CD14-positive monocyte (primary cell): ENCODE results near the gene TMEM92. TPM values are rescaled to one million over a fixed set of nuclear protein-coding genes. Genes with fewer than 3 reads are reported as not detected.
"Not testable (repeated sequence)": the region's sequence is repeated elsewhere in the genome, so short reads cannot be mapped to it uniquely, and the experiment has no call there.

Experiments used
- DNase-seq, 3 donors: peaks; one replicate each; pipeline ENCODE4 v3.0.0-alpha.2; 2011 to 2022
- H2AFZ ChIP-seq: 2 replicates; pipeline ENCODE4 v1.6.0; 2012; ENCODE audit warnings: mild to moderate bottlenecking, low read depth, low read length, inconsistent platforms; ENCODE audit not compliant: insufficient read depth, poor library complexity, severe bottlenecking
- H3K27ac ChIP-seq, 2 donors: 1 replicate in 1 of 2; 2 replicates in 1 of 2; pipeline ENCODE4 v1.5.1; 2012 to 2013; ENCODE audit warnings: low read length in 2 of 2, control low read depth in 1 of 2, inconsistent platforms in 1 of 2, low read depth in 1 of 2, mild to moderate bottlenecking in 1 of 2
- H3K27me3 ChIP-seq, 2 donors: one replicate each; pipeline versions ENCODE4 v1.6.0 to v1.6.1; 2011 to 2013; ENCODE audit warnings: low read length in 2 of 2; ENCODE audit not compliant: control insufficient read depth in 2 of 2, insufficient read depth in 2 of 2
- H3K36me3 ChIP-seq, 2 donors: replicated peaks in 1 of 2; 1 replicate in 1 of 2; 2 replicates in 1 of 2; pipeline versions ENCODE4 v1.5.1 to v1.6.1; 2012 to 2013; ENCODE audit warnings: low read length in 2 of 2, control low read depth in 1 of 2, inconsistent platforms in 1 of 2, mild to moderate bottlenecking in 1 of 2; ENCODE audit not compliant: insufficient read depth in 2 of 2, control insufficient read depth in 1 of 2
- H3K4me1 ChIP-seq, 2 donors: 1 replicate in 1 of 2; 2 replicates in 1 of 2; pipeline versions ENCODE4 v1.5.1 to v1.6.1; 2012 to 2013; ENCODE audit warnings: low read length in 2 of 2, control low read depth in 1 of 2, inconsistent platforms in 1 of 2, mild to moderate bottlenecking in 1 of 2, moderate library complexity in 1 of 2; ENCODE audit not compliant: insufficient read depth in 2 of 2, control insufficient read depth in 1 of 2
- H3K4me2 ChIP-seq: replicated peaks from 2 replicates; pipeline ENCODE3; 2012; ENCODE audit warnings: low read length, moderate library complexity, mild to moderate bottlenecking; ENCODE audit not compliant: poor library complexity, severe bottlenecking; ENCODE audit errors: extremely low read depth
- H3K4me3 ChIP-seq, 3 experiments: fragments of 200-600 bp in 1 of 3; sonication (generic) in 1 of 3; replicated peaks in 1 of 3; 1 replicate in 2 of 3; 2 replicates in 1 of 3; pipeline ENCODE4 v1.5.1; 2011 to 2013; ENCODE audit warnings: low read length in 3 of 3, mild to moderate bottlenecking in 3 of 3, control low read depth in 2 of 3, low read depth in 2 of 3, inconsistent platforms in 1 of 3, moderate library complexity in 1 of 3
- H3K79me2 ChIP-seq: 2 replicates; pipeline ENCODE4 v1.6.0; 2012; ENCODE audit warnings: mild to moderate bottlenecking, control low read depth, inconsistent platforms, low read length, moderate library complexity; ENCODE audit not compliant: insufficient read depth
- H3K9ac ChIP-seq: 2 replicates; pipeline ENCODE4 v1.6.0; 2017; ENCODE audit warnings: low read length, mild to moderate bottlenecking; ENCODE audit not compliant: insufficient read depth, poor library complexity, severe bottlenecking
- H3K9me3 ChIP-seq, 2 donors: replicated peaks in 1 of 2; 1 replicate in 1 of 2; 2 replicates in 1 of 2; pipeline versions ENCODE4 v1.5.1 to v1.6.1; 2012 to 2013; ENCODE audit warnings: low read length in 2 of 2, control low read depth in 1 of 2; ENCODE audit not compliant: control insufficient read depth in 1 of 2, insufficient read depth in 1 of 2
- H4K20me1 ChIP-seq: 2 replicates; pipeline ENCODE4 v1.6.0; 2012; ENCODE audit warnings: mild to moderate bottlenecking, low read length, control low read depth, moderate library complexity; ENCODE audit not compliant: insufficient read depth
- H3K27ac Mint-ChIP-seq, 7 donors: one replicate each; pipeline ENCODE4 v1.8.0; 2020; ENCODE audit warnings: mild to moderate bottlenecking in 7 of 7, mixed read lengths in 7 of 7, moderate library complexity in 6 of 7, inconsistent platforms in 2 of 7
- H3K27me3 Mint-ChIP-seq, 3 donors: one replicate each; pipeline ENCODE4 v1.8.0; 2021 to 2022; ENCODE audit warnings: low read depth in 3 of 3, mild to moderate bottlenecking in 3 of 3, mixed read lengths in 3 of 3, moderate library complexity in 3 of 3, inconsistent platforms in 1 of 3
- H3K36me3 Mint-ChIP-seq, 2 donors: one replicate each; pipeline ENCODE4 v1.8.0; 2020; ENCODE audit warnings: mixed read lengths in 2 of 2, inconsistent platforms in 1 of 2, mild to moderate bottlenecking in 1 of 2
- H3K4me1 Mint-ChIP-seq: one replicate; pipeline ENCODE4 v1.8.0; 2020; ENCODE audit warnings: mild to moderate bottlenecking, mixed read lengths
- H3K4me3 Mint-ChIP-seq, 2 donors: one replicate each; pipeline ENCODE4 v1.8.0; 2020; ENCODE audit warnings: mild to moderate bottlenecking in 2 of 2, mixed read lengths in 2 of 2, moderate library complexity in 1 of 2
- H3K9me3 Mint-ChIP-seq, 7 donors: one replicate each; pipeline ENCODE4 v1.8.0; 2020 to 2022; ENCODE audit warnings: mixed read lengths in 7 of 7, mild to moderate bottlenecking in 6 of 7, moderate library complexity in 6 of 7, inconsistent platforms in 2 of 7
- CTCF ChIP-seq: fragments of 200-600 bp; IDR thresholded peaks from one replicate; pipeline ENCODE4 v1.8.0; 2022; ENCODE audit warnings: antibody characterized with exemption, mild to moderate bottlenecking
- WGBS: methylation state at CpG from one replicate; pipeline ENCODE4 v1.1.5; 2013; ENCODE audit warnings: missing lambda C conversion rate; ENCODE audit not compliant: insufficient coverage; 5-methylcytosine and 5-hydroxymethylcytosine counted together
- intact Hi-C, 2 donors: fragments of 100-400 bp; cut with micrococcal nuclease; formaldehyde crosslinking; loops; one replicate each; pipeline versions ENCODE4 v1.15.0 to v1.15.1; 2023
- polyA plus RNA-seq, 3 donors: library from polyadenylated mRNA; depleted of rRNA in 1 of 3; unstranded in 2 of 3; stranded (reverse) in 1 of 3; fragments of 300-500 nt in 2 of 3; fragments of >200 nt in 1 of 3; fragmentation: Illumina TruSeq in 2 of 3; gene quantifications; 1 replicate in 2 of 3; 2 replicates in 1 of 3; pipeline ENCODE4 v1.2.3, GENCODE V29; 2012 to 2021

Gene TMEM92
- polyA plus RNA-seq, 3 donors, result not detected

- Histone ChIP-seq H3K4me3 (no peak overlapping the region), H3K36me3 (no peaks in the 10 kb centered on the region), H4K20me1 (no peaks in the 10 kb centered on the region), H3K79me2 (no peaks in the 10 kb centered on the region), H3K4me2 (no peak overlapping the region), H3K4me1 (peaks cover 22 to 26% of the 10 kb centered on the region in 2 donors), H2AFZ (no peak overlapping the region), H3K27me3 (peaks cover 0 to 24% of the 10 kb centered on the region in 2 donors), H3K9me3 (no peaks in the 10 kb centered on the region), H3K27ac (no peak overlapping the region), H3K9ac (no peak overlapping the region)
- intact Hi-C loops, result loop anchor here in 1 of 2 donors (2.0 kb wide), 1 partner anchor 70 kb away; the partner anchor contains the start of gene COL1A1
- no peak overlapping the region for H3K4me3 Mint-ChIP-seq
- peaks cover 25% of the 10 kb centered on the region for H3K4me1 Mint-ChIP-seq
- 94% methylated on average over 18 of the region's 21 CpGs for WGBS
- no peaks in the 10 kb centered on the region for H3K36me3 Mint-ChIP-seq
- TF ChIP-seq CTCF, result peak; percentile 42
- peak overlapping the region in 1 of 7 donors; percentile 30 for H3K27ac Mint-ChIP-seq
- peaks cover 23 to 43% (median 27%) of the 10 kb centered on the region in 3 donors for H3K27me3 Mint-ChIP-seq
- peaks cover 0 to 3% (median 0%) of the 10 kb centered on the region in 7 donors for H3K9me3 Mint-ChIP-seq
- DNase-seq, result no peak
Measured at GRCh38 chr17:50270435-50271362, 3.6 kb upstream of the TMEM92 start.

GRCh38 chr17:50271363-50271750 is 2.9 kb upstream of the TMEM92 start:
- peaks cover 17 to 48% (median 25%) of the 10 kb centered on the region in 3 donors for H3K27me3 Mint-ChIP-seq
- not testable (repeated sequence) for H3K36me3 Mint-ChIP-seq, H3K4me3 Mint-ChIP-seq, H3K79me2 ChIP-seq, H3K27ac Mint-ChIP-seq, H3K4me3 ChIP-seq, H3K9me3 ChIP-seq, H3K27ac ChIP-seq, DNase-seq, H3K4me2 ChIP-seq, H3K9ac ChIP-seq, H2AFZ ChIP-seq, H3K9me3 Mint-ChIP-seq, H3K36me3 ChIP-seq, H4K20me1 ChIP-seq
- intact Hi-C loops, result loop anchor here in 1 of 2 donors (2.0 kb wide), 1 partner anchor 71 kb away; the partner anchor contains the start of gene COL1A1
- H3K27me3 ChIP-seq, result peaks cover 0 to 24% of the 10 kb centered on the region in 2 donors
- peaks cover 24 to 29% of the 10 kb centered on the region in 2 donors for H3K4me1 ChIP-seq
- no CpG with 5 or more reads among the region's 4 CpGs for WGBS
- H3K4me1 Mint-ChIP-seq, result peaks cover 25% of the 10 kb centered on the region
